MM.1S (cell line): ENCODE data around the gene CEP350.
"Not testable (repeated sequence)": the region's sequence is repeated elsewhere in the genome, so short reads cannot be mapped to it uniquely, and the experiment has no call there.

ENCODE experiments used
- DNase-seq: peaks from one replicate; pipeline ENCODE4 v3.0.0-alpha.2; 2015
- H2AFZ ChIP-seq: fragments of 300-600 bp; sonication (generic); 2 replicates; pipeline ENCODE4 v1.6.0; 2016; ENCODE audit warnings: antibody characterized with exemption, low read length
- H3F3A ChIP-seq: fragments of 300-600 bp; sonication (generic); 2 replicates; pipeline ENCODE4 v1.6.1; 2016; ENCODE audit warnings: mild to moderate bottlenecking, antibody characterized with exemption, low read length, moderate library complexity, mixed read lengths; ENCODE audit not compliant: insufficient read depth
- H3K27ac ChIP-seq: fragments of 300-600 bp; sonication (generic); 2 replicates; pipeline ENCODE4 v1.5.1; 2016; ENCODE audit warnings: mild to moderate bottlenecking, low read length
- H3K27me3 ChIP-seq: fragments of 300-600 bp; sonication (generic); replicated peaks from 2 replicates; pipeline ENCODE4 v1.6.0; 2016; ENCODE audit warnings: low read length; ENCODE audit not compliant: insufficient read depth
- H3K36me3 ChIP-seq: fragments of 300-600 bp; sonication (generic); replicated peaks from 2 replicates; pipeline ENCODE4 v1.6.1; 2016; ENCODE audit warnings: mild to moderate bottlenecking, low read length, mixed read lengths; ENCODE audit not compliant: insufficient read depth
- H3K4me1 ChIP-seq: fragments of 300-600 bp; sonication (generic); 2 replicates; pipeline ENCODE4 v1.6.1; 2016; ENCODE audit warnings: low read length, mixed read lengths
- H3K4me2 ChIP-seq: fragments of 300-600 bp; sonication (generic); 2 replicates; pipeline ENCODE4 v1.6.0; 2016; ENCODE audit warnings: low read depth, low read length
- H3K4me3 ChIP-seq: fragments of 300-600 bp; sonication (generic); 2 replicates; pipeline ENCODE4 v1.5.1; 2016; ENCODE audit warnings: low read length, mixed read lengths
- H3K79me2 ChIP-seq: fragments of 300-600 bp; sonication (generic); 2 replicates; pipeline ENCODE4 v1.6.1; 2016; ENCODE audit warnings: mixed run types, low read length, mixed read lengths
- H3K9ac ChIP-seq: fragments of 300-600 bp; sonication (generic); 2 replicates; pipeline ENCODE4 v1.6.1; 2016; ENCODE audit warnings: low read length, mixed read lengths
- H3K9me2 ChIP-seq: fragments of 300-600 bp; sonication (generic); replicated peaks from 2 replicates; pipeline ENCODE4 v1.6.1; 2016; ENCODE audit warnings: mild to moderate bottlenecking, low read length, mixed read lengths; ENCODE audit not compliant: insufficient read depth
- H3K9me3 ChIP-seq: fragments of 300-600 bp; sonication (generic); replicated peaks from 2 replicates; pipeline ENCODE4 v1.6.1; 2016; ENCODE audit warnings: mild to moderate bottlenecking, low read length, mixed read lengths; ENCODE audit not compliant: insufficient read depth
- H4K20me1 ChIP-seq: fragments of 300-600 bp; sonication (generic); 2 replicates; pipeline ENCODE4 v1.6.1; 2016; ENCODE audit warnings: mild to moderate bottlenecking, low read length, moderate library complexity, mixed read lengths; ENCODE audit not compliant: insufficient read depth
- EZH2 ChIP-seq: fragments of 300-600 bp; sonication (generic); optimal IDR thresholded peaks from 2 replicates; pipeline ENCODE3; 2017; ENCODE audit warnings: low read depth, mild to moderate bottlenecking, antibody characterized with exemption, low read length, mixed read lengths
- EZH2phosphoT487 ChIP-seq: fragments of 300-600 bp; sonication (generic); IDR thresholded peaks from 2 replicates; pipeline ENCODE4 v1.6.1; 2018; ENCODE audit warnings: antibody characterized with exemption, low read length
- TF ChIP-seq, protein P1 (sequence below): fragments of 300-600 bp; sonication (generic); IDR thresholded peaks from 2 replicates; pipeline ENCODE4 v1.5.1; 2016; ENCODE audit warnings: antibody characterized with exemption, low read length, mixed read lengths

CEP350 gene

DNA sequence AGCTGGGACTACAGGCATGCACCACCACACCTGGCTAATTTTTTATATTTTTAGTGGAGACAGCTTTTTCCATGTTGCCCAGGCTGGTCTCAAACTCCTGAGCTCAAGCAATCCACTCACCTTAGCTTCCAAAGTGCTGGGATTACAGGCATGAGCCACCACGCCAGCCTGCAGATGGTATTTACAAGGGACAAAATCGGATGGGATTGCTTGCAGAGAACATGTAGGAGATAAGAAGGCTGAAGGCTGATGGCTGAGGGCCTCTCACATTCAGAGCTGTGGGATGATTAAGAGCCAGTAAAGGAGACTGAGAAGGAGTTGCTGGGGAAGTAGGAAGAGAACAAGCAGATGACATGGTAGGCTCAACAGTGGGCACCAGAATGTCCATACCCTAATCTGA lies 176.0 kb downstream of the CEP350 start:
- Histone ChIP-seq H3K4me2 (no peak overlapping the region), H3K9ac (no peak overlapping the region), H3K79me2 (no peaks in the 10 kb centered on the region), H3K27me3 (no peaks in the 10 kb centered on the region), H2AFZ (no peak overlapping the region), H3K27ac (no peak overlapping the region), H4K20me1 (no peaks in the 10 kb centered on the region), H3K4me3 (no peak overlapping the region), H3K9me3 (no peaks in the 10 kb centered on the region), H3K9me2 (no peaks in the 10 kb centered on the region), H3K36me3 (no peaks in the 10 kb centered on the region), H3K4me1 (0 out of 2 replicates have a peak, but pooled peaks cover 6% of the 10 kb centered on the region), H3F3A (no peaks in the 10 kb centered on the region)
- no peak for DNase-seq
- TF ChIP-seq EZH2: no peak
- TF ChIP-seq, protein P1, sequence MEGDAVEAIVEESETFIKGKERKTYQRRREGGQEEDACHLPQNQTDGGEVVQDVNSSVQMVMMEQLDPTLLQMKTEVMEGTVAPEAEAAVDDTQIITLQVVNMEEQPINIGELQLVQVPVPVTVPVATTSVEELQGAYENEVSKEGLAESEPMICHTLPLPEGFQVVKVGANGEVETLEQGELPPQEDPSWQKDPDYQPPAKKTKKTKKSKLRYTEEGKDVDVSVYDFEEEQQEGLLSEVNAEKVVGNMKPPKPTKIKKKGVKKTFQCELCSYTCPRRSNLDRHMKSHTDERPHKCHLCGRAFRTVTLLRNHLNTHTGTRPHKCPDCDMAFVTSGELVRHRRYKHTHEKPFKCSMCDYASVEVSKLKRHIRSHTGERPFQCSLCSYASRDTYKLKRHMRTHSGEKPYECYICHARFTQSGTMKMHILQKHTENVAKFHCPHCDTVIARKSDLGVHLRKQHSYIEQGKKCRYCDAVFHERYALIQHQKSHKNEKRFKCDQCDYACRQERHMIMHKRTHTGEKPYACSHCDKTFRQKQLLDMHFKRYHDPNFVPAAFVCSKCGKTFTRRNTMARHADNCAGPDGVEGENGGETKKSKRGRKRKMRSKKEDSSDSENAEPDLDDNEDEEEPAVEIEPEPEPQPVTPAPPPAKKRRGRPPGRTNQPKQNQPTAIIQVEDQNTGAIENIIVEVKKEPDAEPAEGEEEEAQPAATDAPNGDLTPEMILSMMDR: no peak
- TF ChIP-seq EZH2phosphoT487: no peak

DNA sequence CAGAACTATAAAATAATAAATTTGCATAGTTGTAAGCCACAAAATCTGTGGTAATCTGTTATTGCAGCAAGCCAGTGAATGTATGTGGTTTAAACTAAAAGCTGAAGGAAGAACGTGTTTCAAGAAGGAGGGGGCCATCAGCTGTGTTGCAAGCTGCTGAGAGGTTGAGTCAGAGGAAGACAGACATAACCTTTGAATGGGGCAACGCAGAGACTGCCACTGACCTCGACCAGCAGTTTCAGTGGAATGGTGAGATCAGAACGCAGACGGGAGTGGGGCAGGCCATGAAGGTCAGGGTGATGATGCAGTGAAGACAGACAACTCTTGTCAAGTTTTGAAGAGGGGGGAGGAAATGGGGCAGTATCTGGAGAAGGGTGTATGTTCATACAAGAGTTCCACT lies 176.9 kb downstream of the CEP350 start:
- Histone ChIP-seq H3F3A (no peaks in the 10 kb centered on the region), H3K9me3 (no peaks in the 10 kb centered on the region), H3K27me3 (no peaks in the 10 kb centered on the region), H3K79me2 (no peaks in the 10 kb centered on the region), H2AFZ (no peak overlapping the region), H3K4me3 (no peak overlapping the region), H3K9ac (no peak overlapping the region), H3K36me3 (no peaks in the 10 kb centered on the region), H4K20me1 (no peaks in the 10 kb centered on the region), H3K4me2 (no peak overlapping the region), H3K9me2 (no peaks in the 10 kb centered on the region), H3K27ac (no peak overlapping the region), H3K4me1 (0 out of 2 replicates have a peak, but pooled peaks cover 5% of the 10 kb centered on the region)
- no peak for DNase-seq
- TF ChIP-seq EZH2phosphoT487 (no peak), EZH2 (no peak)
- TF ChIP-seq, protein P1: no peak

DNA sequence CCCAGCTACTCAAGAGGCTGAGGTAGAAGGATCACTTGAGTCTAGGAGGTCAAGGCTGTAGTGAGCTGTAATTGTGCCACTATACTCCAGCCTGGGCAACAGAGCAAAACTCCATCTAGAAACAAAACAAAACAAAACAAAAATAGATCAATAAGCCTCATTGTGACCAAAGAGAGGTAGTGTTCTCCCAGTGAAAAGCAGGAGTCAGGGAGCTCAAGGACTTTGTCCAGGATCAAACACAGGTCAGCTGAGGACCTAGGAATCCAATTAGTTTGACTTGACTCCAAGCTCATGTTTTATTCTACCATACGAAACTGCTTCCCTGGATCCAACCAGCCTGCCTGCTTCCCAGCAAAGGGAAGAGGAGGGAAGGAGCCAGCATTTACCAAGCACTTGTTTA lies 178.6 kb downstream of the CEP350 start:
- no peaks in the 10 kb centered on the region for H4K20me1 ChIP-seq

DNA sequence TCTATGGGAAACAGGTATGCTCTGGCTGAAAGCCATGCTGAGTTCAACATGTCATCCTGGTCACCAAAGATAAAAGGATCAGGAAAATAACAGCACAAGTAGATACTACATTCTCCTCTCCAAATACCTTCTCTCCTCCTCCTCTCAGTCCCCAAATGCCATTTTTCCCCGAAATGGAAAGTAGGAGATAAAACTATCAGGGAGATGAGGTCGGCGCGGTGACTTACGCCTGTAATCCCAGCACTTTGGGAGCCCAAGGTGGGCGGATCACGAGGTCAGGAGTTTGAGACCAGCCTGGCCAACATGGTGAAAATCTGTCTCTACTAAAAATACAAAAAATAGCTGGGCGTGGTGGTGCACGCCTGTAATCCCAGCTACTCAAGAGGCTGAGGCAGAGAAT lies 179.1 kb downstream of the CEP350 start:
- H3K9me3 ChIP-seq, DNase-seq, H3K36me3 ChIP-seq, H2AFZ ChIP-seq, H4K20me1 ChIP-seq, H3K4me1 ChIP-seq, H3K27me3 ChIP-seq, H3K27ac ChIP-seq, H3F3A ChIP-seq, H3K9ac ChIP-seq, H3K79me2 ChIP-seq, H3K4me2 ChIP-seq, H3K9me2 ChIP-seq, H3K4me3 ChIP-seq: not testable (repeated sequence)

More for the DNA sequence above, 178.6 kb downstream of the CEP350 start:
- Histone ChIP-seq H3K9me2 (no peaks in the 10 kb centered on the region), H3K4me1 (no peaks in the 10 kb centered on the region), H3K27me3 (no peaks in the 10 kb centered on the region), H3K9me3 (no peaks in the 10 kb centered on the region), H3K79me2 (no peaks in the 10 kb centered on the region), H3K9ac (no peak overlapping the region), H3K27ac (no peak overlapping the region), H2AFZ (no peak overlapping the region), H3F3A (no peaks in the 10 kb centered on the region), H3K4me3 (no peak overlapping the region), H3K36me3 (no peaks in the 10 kb centered on the region), H3K4me2 (no peak overlapping the region)
- TF ChIP-seq, protein P1: no peak
- TF ChIP-seq EZH2phosphoT487: no peak
- TF ChIP-seq EZH2: no peak
- no peak for DNase-seq
